Right lobe of liver (tissue), 4 donors: Measurements from ENCODE around the gene ATP5MC2.

ENCODE experiments used
- CTCF ChIP-seq, 4 donors: fragments of 200-600 bp in 3 of 4; fragments of 450-650 bp in 1 of 4; IDR thresholded peaks; one replicate each; pipeline versions ENCODE4 v1.5.1 to v1.8.0; 2016 to 2022; ENCODE audit warnings: antibody characterized with exemption in 4 of 4, mild to moderate bottlenecking in 2 of 4
- POLR2A ChIP-seq: fragments of 450-650 bp; IDR thresholded peaks from one replicate; pipeline ENCODE4 v1.6.1; 2017; ENCODE audit warnings: antibody characterized with exemption, mild to moderate bottlenecking
- donor health status: DM: no; HTN: no; CAD: no.
- donor health status: DM: no; HTN: no; CAD: no.
- donor health status: DM: no; HTN: yes; CAD: no.

- TF ChIP-seq CTCF (IDR thresholded peaks at IDR 0.05) (no peak), POLR2A (no peak)
Observed at GRCh38 chr12:53676656-53677015, 753 bp upstream of the ATP5MC2 start.
